ENCODE measurements around the gene ELMOD1. TPM values are rescaled to one million over a fixed set of nuclear protein-coding genes. Genes with fewer than 3 reads are reported as not detected.
"Not testable (repeated sequence)": the region's sequence is repeated elsewhere in the genome, so short reads cannot be mapped to it uniquely, and the experiment has no call there.

Gene ELMOD1
- total and polyA plus RNA-seq, 2 of the 4 experiments (the other 2 are of a cell fraction), result 0.18 to 0.29 TPM

- dilution Hi-C loops (cut with HindIII; ENCODE audit: low sequenced_read_pairs, unreplicated experiment), result not testable (repeated sequence)
Measured at GRCh38 chr11:107576497-107577345, 14.2 kb upstream of the ELMOD1 start.

More at GRCh38 chr11:107576497-107577345, 14.2 kb upstream of the ELMOD1 start:
- H4K8ac ChIP-seq (ENCODE audit: low read depth in 2 of 2, low read length in 2 of 2); POLR2A ChIA-PET (ENCODE audit: unreplicated experiment); H4K20me1 ChIP-seq (ENCODE audit: insufficient read depth, low read length); BruUV-seq (replicated peaks); H3K9ac ChIP-seq (ENCODE audit: low read depth, low read length); H3K4me1 ChIP-seq (ENCODE audit: control insufficient read depth, insufficient read depth, low read length); H3K56ac ChIP-seq (ENCODE audit: extremely low read depth, insufficient read depth, low read length); H3K27ac ChIP-seq (ENCODE audit: insufficient read depth, low read length); H3K4me3 ChIP-seq (ENCODE audit: insufficient read depth, low read depth, low read length); H2AK5ac ChIP-seq (ENCODE audit: low read depth, low read length); H4K5ac ChIP-seq (ENCODE audit: low read depth, low read length); H3K14ac ChIP-seq (replicated peaks; ENCODE audit: low read depth, low read length); H3K36me3 ChIP-seq (ENCODE audit: control insufficient read depth, insufficient read depth, low read length); H3K27me3 ChIP-seq (ENCODE audit: control insufficient read depth, insufficient read depth, low read length); H3K23ac ChIP-seq (ENCODE audit: low read depth, low read length); H3K9me1 ChIP-seq (ENCODE audit: insufficient read depth, low read length); H2BK20ac ChIP-seq (ENCODE audit: low read depth, low read length); H3K18ac ChIP-seq (ENCODE audit: low read depth, low read length); H2BK120ac ChIP-seq (ENCODE audit: low read depth, low read length); H3K4ac ChIP-seq (ENCODE audit: low read depth, low read length); H3K4me2 ChIP-seq (ENCODE audit: low read depth, low read length); H2AFZ ChIP-seq (replicated peaks; ENCODE audit: low read length, poor library complexity); H2BK5ac ChIP-seq (ENCODE audit: low read depth, low read length, poor library complexity, severe bottlenecking); H3K9me3 ChIP-seq (ENCODE audit: control insufficient read depth, insufficient read depth, low read length); H2BK15ac ChIP-seq (ENCODE audit: low read depth, low read length); H2AK9ac ChIP-seq (replicated peaks; ENCODE audit: low read depth, low read length, poor library complexity); H4K91ac ChIP-seq (ENCODE audit: insufficient read depth, low read depth, low read length); H3K79me1 ChIP-seq (ENCODE audit: low read depth in 1 of 2, low read length in 2 of 2): not testable (repeated sequence)
- no CpG with 5 or more reads among the region's 2 CpGs for WGBS, 2 experiments (ENCODE audit: extremely low coverage in 2 of 2, insufficient read length in 1 of 2)
- DNase-seq (peak; percentile 47), ATAC-seq (ENCODE audit: low read depth) (peak; percentile 76)
- intact Hi-C loops (cut with micrococcal nuclease) (loop anchor here (1.0 to 2.0 kb wide), 4 partner anchors 28 to 322 kb away; no protein-coding TSS in a partner anchor), in situ Hi-C loops (cut with MboI; ENCODE audit: low sequenced_read_pairs) (loop anchor here (10.0 to 25.0 kb wide), 2 partner anchors 198 to 1086 kb away; partner anchors contain the start of gene DDX10)
- CTCF ChIA-PET, result interaction anchor here (1.3 to 2.5 kb wide), 3 partner anchors 111 to 194 kb away, joined by 4 to 15 read pairs (median 7); no protein-coding TSS in a partner anchor
- TF ChIP-seq SMC3 (IDR thresholded peaks at IDR 0.05; ENCODE audit: low read depth, low read length) (peak; percentile 86), RAD21 (IDR thresholded peaks at IDR 0.05; ENCODE audit: low read length) (peak; percentile 74), CTCF (conservative IDR thresholded peaks at IDR 0.05; ENCODE audit: low read depth, low read length) (peak; percentile 83)
